HEK293T (cell line): ENCODE results near the gene PPDPF.

ENCODE experiments used
- BHLHE40 ChIP-seq: fragments of 450-650 bp; IDR thresholded peaks from 2 replicates; pipeline ENCODE4 v1.6.1; 2016; ENCODE audit warnings: mild to moderate bottlenecking, moderate library complexity, borderline replicate concordance
- ELF4 ChIP-seq: fragments of 450-650 bp; IDR thresholded peaks from 2 replicates; pipeline ENCODE4 v1.6.1; 2017; ENCODE audit warnings: antibody characterized with exemption
- FOXA1 ChIP-seq: fragments of 450-650 bp; IDR thresholded peaks from 2 replicates; pipeline ENCODE4 v1.6.1; 2016; ENCODE audit warnings: mild to moderate bottlenecking
- FOXK2 ChIP-seq: fragments of 450-650 bp; IDR thresholded peaks from 2 replicates; pipeline ENCODE4 v1.6.1; 2016; ENCODE audit warnings: mild to moderate bottlenecking
- LEF1 ChIP-seq: fragments of 450-650 bp; IDR thresholded peaks from 2 replicates; pipeline ENCODE4 v1.6.1; 2017; ENCODE audit warnings: mild to moderate bottlenecking, borderline replicate concordance
- SP1 ChIP-seq: fragments of 450-650 bp; IDR thresholded peaks from 2 replicates; pipeline ENCODE4 v1.6.1; 2017
- TARDBP ChIP-seq: fragments of 450-650 bp; IDR thresholded peaks from 2 replicates; pipeline ENCODE4 v1.6.1; 2016
- ZNF384 ChIP-seq: fragments of 450-650 bp; IDR thresholded peaks from 2 replicates; pipeline ENCODE4 v1.6.1; 2016

- TF ChIP-seq FOXA1 (no peak), TARDBP (no peak), FOXK2 (no peak), ELF4 (no peak), ZNF384 (no peak), LEF1 (no peak), BHLHE40 (no peak), SP1 (no peak)
Measured at GRCh38 chr20:63546956-63547724, 26.6 kb downstream of the PPDPF start.
